ENCODE results near the gene SLC13A3.

SLC13A3 gene

DNA sequence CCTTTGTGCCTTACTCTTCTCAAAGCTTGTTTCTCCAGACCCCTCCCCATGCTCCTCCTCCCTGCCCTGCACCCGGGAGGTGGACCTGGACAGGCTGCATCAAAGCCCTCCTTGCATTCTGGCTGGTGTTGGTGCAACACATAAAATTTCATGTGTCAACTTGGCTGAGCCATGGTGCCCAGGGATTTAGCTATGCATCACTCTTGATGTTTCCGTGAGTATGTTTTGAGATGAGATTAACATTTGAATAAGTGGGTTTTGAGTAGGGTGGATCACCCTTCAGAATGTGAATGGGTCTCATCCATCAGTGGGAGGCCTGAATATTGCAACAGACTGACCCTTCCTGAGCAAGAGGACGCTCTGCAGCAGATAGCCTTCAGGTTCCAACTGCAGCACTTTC, 96.4 kb downstream of the SLC13A3 start:
- Histone ChIP-seq H3K27ac (replicated peaks) (no peak overlapping the region), H3K4me3 (replicated peaks; ENCODE audit: insufficient read depth, low read length) (no peak overlapping the region), H3K27me3 (ENCODE audit: insufficient read depth, poor library complexity, severe bottlenecking) (no peaks in the 10 kb centered on the region)
- no peak for DNase-seq (ENCODE audit: low read depth in 1 of 2, low spot score in 1 of 2)
- TF ChIP-seq, protein P1, sequence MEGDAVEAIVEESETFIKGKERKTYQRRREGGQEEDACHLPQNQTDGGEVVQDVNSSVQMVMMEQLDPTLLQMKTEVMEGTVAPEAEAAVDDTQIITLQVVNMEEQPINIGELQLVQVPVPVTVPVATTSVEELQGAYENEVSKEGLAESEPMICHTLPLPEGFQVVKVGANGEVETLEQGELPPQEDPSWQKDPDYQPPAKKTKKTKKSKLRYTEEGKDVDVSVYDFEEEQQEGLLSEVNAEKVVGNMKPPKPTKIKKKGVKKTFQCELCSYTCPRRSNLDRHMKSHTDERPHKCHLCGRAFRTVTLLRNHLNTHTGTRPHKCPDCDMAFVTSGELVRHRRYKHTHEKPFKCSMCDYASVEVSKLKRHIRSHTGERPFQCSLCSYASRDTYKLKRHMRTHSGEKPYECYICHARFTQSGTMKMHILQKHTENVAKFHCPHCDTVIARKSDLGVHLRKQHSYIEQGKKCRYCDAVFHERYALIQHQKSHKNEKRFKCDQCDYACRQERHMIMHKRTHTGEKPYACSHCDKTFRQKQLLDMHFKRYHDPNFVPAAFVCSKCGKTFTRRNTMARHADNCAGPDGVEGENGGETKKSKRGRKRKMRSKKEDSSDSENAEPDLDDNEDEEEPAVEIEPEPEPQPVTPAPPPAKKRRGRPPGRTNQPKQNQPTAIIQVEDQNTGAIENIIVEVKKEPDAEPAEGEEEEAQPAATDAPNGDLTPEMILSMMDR (IDR thresholded peaks at IDR 0.05; ENCODE audit: insufficient read depth, low read length): no peak
- TF ChIP-seq GABPA (IDR thresholded peaks at IDR 0.05; ENCODE audit: low read depth) (no peak), SPI1 (IDR thresholded peaks at IDR 0.05; ENCODE audit: borderline replicate concordance, low read depth) (no peak), POLR2AphosphoS5 (IDR thresholded peaks at IDR 0.05; ENCODE audit: low read depth) (no peak)
- TF ChIP-seq, protein P2, sequence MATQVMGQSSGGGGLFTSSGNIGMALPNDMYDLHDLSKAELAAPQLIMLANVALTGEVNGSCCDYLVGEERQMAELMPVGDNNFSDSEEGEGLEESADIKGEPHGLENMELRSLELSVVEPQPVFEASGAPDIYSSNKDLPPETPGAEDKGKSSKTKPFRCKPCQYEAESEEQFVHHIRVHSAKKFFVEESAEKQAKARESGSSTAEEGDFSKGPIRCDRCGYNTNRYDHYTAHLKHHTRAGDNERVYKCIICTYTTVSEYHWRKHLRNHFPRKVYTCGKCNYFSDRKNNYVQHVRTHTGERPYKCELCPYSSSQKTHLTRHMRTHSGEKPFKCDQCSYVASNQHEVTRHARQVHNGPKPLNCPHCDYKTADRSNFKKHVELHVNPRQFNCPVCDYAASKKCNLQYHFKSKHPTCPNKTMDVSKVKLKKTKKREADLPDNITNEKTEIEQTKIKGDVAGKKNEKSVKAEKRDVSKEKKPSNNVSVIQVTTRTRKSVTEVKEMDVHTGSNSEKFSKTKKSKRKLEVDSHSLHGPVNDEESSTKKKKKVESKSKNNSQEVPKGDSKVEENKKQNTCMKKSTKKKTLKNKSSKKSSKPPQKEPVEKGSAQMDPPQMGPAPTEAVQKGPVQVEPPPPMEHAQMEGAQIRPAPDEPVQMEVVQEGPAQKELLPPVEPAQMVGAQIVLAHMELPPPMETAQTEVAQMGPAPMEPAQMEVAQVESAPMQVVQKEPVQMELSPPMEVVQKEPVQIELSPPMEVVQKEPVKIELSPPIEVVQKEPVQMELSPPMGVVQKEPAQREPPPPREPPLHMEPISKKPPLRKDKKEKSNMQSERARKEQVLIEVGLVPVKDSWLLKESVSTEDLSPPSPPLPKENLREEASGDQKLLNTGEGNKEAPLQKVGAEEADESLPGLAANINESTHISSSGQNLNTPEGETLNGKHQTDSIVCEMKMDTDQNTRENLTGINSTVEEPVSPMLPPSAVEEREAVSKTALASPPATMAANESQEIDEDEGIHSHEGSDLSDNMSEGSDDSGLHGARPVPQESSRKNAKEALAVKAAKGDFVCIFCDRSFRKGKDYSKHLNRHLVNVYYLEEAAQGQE (IDR thresholded peaks at IDR 0.05; ENCODE audit: insufficient replicate concordance, low read depth): no peak

DNA sequence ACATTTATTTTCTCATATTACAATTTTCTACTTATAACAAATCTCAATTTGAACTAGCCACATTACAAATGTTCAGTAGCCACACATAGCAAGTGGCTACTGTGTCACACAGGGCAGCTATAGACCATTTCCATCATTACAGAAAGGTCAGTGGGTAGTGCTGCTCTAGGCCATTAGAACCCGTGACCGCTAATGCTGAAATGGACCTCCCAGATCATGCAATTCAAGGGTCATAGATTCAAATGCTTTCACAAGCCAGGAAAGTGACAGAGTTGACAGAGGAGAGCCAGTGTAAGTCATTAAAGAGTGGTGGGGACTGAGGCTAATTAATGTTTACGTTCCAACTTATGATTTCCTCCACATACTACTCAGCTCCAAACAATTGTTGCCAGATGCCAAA, 97.3 kb downstream of the SLC13A3 start:
- no peak for TF ChIP-seq POLR2AphosphoS5 (IDR thresholded peaks at IDR 0.05; ENCODE audit: low read depth)
- TF ChIP-seq GABPA (IDR thresholded peaks at IDR 0.05; ENCODE audit: low read depth): no peak
- no peak for TF ChIP-seq SPI1 (IDR thresholded peaks at IDR 0.05; ENCODE audit: borderline replicate concordance, low read depth)
- TF ChIP-seq, protein P1 (IDR thresholded peaks at IDR 0.05; ENCODE audit: insufficient read depth, low read length): no peak
- TF ChIP-seq, protein P2 (IDR thresholded peaks at IDR 0.05; ENCODE audit: insufficient replicate concordance, low read depth): no peak
- no peak overlapping the region for H3K27ac ChIP-seq (replicated peaks)
- DNase-seq (ENCODE audit: low read depth in 1 of 2, low spot score in 1 of 2): no peak
- no peak overlapping the region for H3K4me3 ChIP-seq (replicated peaks; ENCODE audit: insufficient read depth, low read length)
- H3K27me3 ChIP-seq (ENCODE audit: insufficient read depth, poor library complexity, severe bottlenecking): no peaks in the 10 kb centered on the region

DNA sequence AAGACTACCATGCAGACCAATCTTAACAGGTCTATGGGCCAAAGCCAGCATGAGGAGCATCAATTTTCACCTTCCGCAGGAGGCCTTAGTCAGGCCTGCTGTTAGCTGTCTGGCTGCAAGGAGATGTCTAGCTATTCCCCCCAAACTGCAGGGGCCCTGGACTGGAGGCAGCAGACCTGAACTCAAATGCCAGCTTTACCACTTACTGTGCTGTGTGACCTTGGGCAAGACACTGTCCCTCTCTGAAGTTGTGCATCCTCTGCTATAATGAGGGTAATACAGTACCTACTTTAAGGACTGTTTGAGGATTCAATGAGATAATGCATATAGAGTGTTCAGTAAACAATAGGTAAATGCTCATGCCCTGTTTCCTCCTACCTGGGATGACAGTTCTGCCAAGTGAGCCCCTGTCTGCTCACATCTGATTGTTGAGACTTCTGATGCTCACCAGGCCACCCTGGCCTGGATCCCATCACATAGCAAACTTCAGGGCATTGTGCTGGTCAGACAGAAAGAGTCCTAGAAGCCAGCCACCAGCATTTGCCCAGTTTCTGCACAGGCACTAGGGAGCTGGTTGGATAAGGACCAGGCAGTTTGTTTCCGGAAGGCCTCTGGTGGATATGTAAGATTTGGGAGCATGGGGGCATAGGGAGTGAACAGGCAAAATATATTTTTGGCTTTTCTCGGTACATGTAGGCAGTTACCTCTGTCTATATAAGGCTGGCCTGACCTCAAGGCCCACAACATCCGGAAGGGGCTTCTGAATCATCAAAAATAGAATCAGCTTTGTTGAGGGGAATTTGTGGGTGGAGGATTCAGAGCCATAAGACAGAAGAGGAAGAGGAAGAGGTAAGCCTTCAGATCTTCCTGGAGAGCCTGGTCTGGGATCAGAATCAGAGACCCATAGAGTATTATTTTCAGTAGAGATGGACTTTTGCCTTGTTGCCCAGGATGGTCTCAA, 98.5 kb downstream of the SLC13A3 start:
- no peaks in the 10 kb centered on the region for H3K27me3 ChIP-seq (ENCODE audit: insufficient read depth, poor library complexity, severe bottlenecking)
- TF ChIP-seq SPI1 (IDR thresholded peaks at IDR 0.05; ENCODE audit: borderline replicate concordance, low read depth) (peak; percentile 58), POLR2AphosphoS5 (IDR thresholded peaks at IDR 0.05; ENCODE audit: low read depth) (no peak)
- H3K27ac ChIP-seq (replicated peaks): no peak overlapping the region
- H3K4me3 ChIP-seq (replicated peaks; ENCODE audit: insufficient read depth, low read length): no peak overlapping the region
- peak; percentile 50 to 55 for DNase-seq (ENCODE audit: low read depth in 1 of 2, low spot score in 1 of 2)

DNA sequence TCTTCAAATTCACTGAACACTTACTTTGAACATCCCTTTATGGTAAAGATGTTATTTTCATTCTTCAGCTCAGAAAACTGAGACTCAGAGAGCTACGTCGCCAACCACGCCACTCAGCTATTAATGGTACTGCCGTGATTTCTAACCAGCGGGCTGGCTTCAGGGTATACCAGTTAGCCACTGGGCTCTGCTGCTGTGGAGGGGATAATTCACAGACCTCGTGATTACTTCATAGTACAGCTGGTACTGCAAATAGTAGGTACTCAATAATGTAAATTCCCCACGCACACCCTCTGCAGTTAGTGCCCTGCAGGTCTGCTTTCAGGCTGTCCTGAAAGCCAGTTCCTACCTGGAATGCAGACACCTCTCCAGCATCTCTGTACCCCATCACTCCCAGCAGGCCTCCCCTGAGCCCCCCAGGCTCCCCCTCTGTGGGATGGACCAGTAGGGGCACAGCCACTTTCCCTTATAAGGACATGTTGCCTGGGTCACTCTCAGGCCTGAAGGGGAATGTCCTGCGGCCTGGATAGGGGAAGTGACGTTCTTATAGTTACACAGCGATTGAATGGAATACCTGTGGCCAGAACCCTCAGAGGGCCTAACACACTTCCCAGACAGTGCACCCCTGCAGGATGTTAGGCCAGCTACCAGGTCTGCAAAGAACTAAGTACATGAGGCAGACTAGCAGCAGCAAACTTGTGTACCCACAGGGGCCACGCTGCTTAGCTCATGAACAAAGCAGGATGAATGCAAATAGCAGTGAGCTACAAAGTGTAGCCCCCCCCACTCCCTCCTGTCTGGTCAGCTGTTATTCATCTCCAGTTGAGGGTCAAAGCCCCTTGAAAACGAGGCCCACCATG, 99.5 kb downstream of the SLC13A3 start:
- Histone ChIP-seq H3K4me3 (replicated peaks; ENCODE audit: insufficient read depth, low read length) (no peak overlapping the region), H3K27me3 (ENCODE audit: insufficient read depth, poor library complexity, severe bottlenecking) (no peaks in the 10 kb centered on the region), H3K27ac (replicated peaks) (no peak overlapping the region)
- no peak for DNase-seq (ENCODE audit: low read depth in 1 of 2, low spot score in 1 of 2)
- TF ChIP-seq, protein P2 (IDR thresholded peaks at IDR 0.05; ENCODE audit: insufficient replicate concordance, low read depth): no peak
- TF ChIP-seq POLR2AphosphoS5 (IDR thresholded peaks at IDR 0.05; ENCODE audit: low read depth) (no peak), GABPA (IDR thresholded peaks at IDR 0.05; ENCODE audit: low read depth) (no peak), SPI1 (IDR thresholded peaks at IDR 0.05; ENCODE audit: borderline replicate concordance, low read depth) (no peak)
- TF ChIP-seq, protein P1 (IDR thresholded peaks at IDR 0.05; ENCODE audit: insufficient read depth, low read length): no peak

All from HL-60 (cell line).